GM15510 (cell line): ENCODE data around the gene NTSR1.

Experiments
- POLR2A ChIP-seq: IDR thresholded peaks from 3 replicates; pipeline ENCODE4 v1.6.1; 2011; ENCODE audit warnings: borderline replicate concordance; ENCODE audit not compliant: insufficient read length; ENCODE audit errors: extremely low read depth

NTSR1 gene

DNA sequence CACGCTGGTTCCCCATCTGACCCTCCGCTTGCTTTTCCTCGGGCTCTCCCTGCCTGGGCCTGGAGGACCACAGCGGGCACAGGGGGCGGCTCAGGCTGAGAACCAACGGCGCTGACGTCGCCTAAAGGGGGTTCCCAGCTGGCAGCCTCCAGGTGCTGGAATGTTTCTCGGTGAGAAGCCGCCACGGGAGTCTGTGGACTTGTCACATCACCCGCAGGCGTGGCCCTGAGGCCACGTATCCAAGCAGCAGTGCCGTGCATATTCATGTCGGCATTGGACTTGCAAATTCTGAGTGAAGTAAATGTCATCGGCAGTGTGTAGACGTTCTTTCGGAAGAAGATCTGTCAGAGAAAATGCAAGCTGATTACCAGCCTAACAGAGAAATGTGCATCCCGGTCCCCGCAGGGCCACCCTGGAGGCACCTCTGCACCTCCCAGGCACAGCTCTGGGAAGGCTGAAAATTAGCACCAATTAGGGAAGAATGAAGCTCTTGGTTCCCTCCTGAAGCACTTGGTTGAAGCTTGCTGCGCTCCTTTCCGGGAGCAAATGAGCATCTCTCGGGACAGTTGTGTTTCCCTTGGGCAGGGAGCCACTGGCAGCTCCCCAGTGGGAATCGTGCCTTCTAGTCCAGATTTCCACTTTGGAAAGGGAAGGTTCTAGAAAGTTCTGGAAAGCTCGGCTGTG, 24.3 kb downstream of the NTSR1 start:
- no peak for TF ChIP-seq POLR2A

- TF ChIP-seq POLR2A, result no peak
Observed at GRCh38 chr20:62733526-62733842, 24.8 kb downstream of the NTSR1 start.

GRCh38 chr20:62733891-62734290, 25.3 kb downstream of the NTSR1 start:
- TF ChIP-seq POLR2A, result no peak

DNA sequence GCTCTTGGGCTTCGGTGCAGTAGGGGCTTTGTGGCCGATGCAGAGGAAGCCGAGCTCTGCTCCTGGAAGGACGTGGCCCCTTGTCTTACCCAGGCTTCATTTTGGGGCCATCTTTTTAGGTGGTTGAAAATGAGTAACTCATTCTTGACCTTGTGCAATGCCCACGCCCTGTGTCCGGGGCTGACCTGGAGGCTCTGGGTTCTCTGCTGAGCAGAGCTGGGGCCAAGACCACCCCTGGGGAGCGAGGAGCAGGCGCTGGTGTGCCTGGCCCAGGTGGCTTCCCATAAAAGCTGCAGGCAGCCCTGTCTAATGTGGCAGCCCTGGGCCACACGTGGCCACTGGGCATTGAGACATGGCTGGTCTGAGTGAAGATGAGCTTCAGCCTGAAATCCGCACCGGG, 25.7 kb downstream of the NTSR1 start:
- TF ChIP-seq POLR2A, result no peak

GRCh38 chr20:62734881-62735280, 26.2 kb downstream of the NTSR1 start:
- TF ChIP-seq POLR2A, result no peak

- no peak for TF ChIP-seq POLR2A
Observed at GRCh38 chr20:62735331-62735821, 26.7 kb downstream of the NTSR1 start.

DNA sequence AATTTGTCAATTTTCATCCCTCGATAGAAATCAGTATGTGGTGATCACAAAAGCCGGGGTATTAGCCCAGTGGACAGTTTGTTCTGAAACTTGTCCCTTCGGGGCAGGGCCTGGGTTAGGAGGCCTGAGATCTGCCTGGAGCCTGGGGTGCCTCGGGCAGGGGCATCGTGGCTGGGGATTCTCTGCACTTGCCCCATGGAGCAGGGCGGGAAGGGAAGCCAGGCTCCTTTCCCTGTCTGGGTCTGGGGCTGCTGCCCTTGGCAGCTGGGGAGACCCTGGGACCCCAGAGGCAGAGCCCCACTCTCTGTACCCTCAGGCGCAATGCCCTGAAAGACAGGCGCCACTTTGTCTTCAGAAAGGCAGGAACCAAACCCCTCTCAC, 27.4 kb downstream of the NTSR1 start:
- no peak for TF ChIP-seq POLR2A

- no peak for TF ChIP-seq POLR2A
Observed at GRCh38 chr20:62736407-62737071, 27.9 kb downstream of the NTSR1 start.

DNA sequence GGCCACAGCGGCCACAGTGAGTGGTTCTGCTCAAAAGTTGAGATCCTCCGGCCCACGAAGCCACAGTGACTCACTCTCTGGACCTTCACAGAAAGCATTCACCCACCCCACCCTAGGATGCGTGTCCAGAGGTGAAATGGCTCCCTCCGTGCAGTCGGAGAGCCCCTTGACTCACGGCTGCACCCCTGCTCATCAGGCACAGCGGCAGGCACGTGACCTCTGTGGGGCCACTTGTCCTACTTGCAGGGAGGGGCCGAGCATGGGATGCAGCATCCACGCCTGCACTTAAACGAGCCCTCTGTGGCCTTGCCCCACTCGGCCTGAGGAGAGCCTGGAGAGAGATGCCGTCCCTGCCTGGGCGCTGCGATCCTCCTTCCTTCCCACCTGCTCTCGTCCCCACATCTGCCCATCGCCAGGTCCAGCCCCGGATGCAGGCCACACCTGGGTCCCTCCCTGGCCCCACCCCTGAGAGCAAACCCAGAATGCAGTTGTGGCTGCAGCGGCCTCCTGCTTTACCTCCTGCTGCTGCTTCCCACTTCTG, 28.7 kb downstream of the NTSR1 start:
- TF ChIP-seq POLR2A, result no peak

DNA sequence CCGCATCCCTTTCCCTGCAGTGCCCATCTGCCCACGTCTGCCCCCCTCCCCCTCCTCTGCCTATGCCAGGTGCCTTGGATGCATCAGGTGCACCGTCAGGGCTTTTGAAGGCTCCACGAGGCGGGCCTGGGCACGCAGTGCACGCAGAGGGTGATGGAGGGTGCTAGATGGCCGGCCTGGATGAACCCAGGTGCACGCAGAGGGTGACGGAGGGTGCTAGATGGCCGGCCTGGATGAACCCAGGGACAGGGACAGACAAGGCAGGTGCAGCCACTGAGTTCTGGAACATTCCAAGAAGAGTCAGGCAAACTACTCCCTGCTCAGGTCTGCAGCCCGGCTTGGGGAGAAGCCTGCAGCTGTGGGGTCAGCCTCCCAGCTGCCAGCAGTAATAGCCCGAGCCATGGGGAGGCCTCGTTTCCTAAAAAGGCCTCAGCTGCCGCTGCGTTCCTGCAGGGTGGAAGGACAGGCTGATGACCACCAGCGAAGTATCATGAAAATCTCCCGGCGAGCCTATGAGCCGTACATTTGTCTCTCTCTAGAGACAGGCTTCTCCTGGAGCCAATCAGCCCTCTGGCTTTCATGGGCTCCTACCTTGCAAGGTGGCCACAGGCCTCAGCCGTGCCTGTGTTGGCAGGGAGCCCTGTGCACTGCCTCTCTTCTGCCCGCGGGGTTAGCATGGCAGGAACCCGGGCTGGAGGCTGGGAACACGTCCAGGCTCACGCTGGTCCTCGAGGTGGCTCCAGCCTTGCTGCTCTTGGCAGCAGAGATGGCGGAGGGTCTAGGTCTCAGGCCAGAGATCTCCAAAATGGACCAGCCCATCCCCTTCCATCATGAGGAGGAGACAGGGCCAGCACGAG, 29.6 kb downstream of the NTSR1 start:
- TF ChIP-seq POLR2A, result no peak

DNA sequence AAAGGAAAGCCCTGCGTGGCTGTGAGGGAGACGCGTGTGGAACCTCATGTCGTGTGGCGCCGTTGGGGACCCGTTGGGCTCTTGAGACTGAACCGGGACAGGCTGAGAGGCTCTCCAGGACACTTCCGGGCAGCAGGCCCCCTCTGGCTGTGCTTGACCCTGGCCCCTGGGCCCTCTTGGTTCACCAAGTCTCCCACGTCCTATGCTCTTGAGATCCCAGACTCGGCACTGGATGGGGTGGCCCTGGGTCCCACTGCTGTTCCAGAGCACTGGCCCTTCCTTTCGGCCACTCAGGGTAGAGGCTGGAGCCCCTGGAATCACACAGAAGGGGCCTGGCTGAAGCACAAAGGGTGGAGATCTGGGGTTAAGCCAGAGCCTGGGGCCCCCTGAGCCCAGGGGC, 30.4 kb downstream of the NTSR1 start:
- TF ChIP-seq POLR2A, result no peak

- TF ChIP-seq POLR2A, result no peak
Observed at GRCh38 chr20:62739581-62740285, 31.1 kb downstream of the NTSR1 start.

GRCh38 chr20:62740286-62741141, 31.9 kb downstream of the NTSR1 start:
- no peak for TF ChIP-seq POLR2A
